Measurements from ENCODE around the gene ASTN2.

ASTN2 gene

GRCh38 chr9:117214416-117214815 is 200.4 kb downstream of the ASTN2 start:
- Histone ChIP-seq H3K9ac (ENCODE audit: low read length) (no peak overlapping the region), H3K4me1 (ENCODE audit: control insufficient read depth, insufficient read depth, low read length) (no peaks in the 10 kb centered on the region), H3K36me3 (ENCODE audit: control insufficient read depth, insufficient read depth, low read length) (no peaks in the 10 kb centered on the region)

GRCh38 chr9:117211280-117211679 is 203.6 kb downstream of the ASTN2 start:
- no peak overlapping the region for H3K4me3 ChIP-seq (ENCODE audit: low read depth, low read length)
- H3K9me3 ChIP-seq (ENCODE audit: control insufficient read depth, insufficient read depth, low read depth, low read length) = no peaks in the 10 kb centered on the region; the same call in 1 of the 2 replicates
- no peaks in the 10 kb centered on the region for H3K4me1 ChIP-seq (ENCODE audit: control insufficient read depth, insufficient read depth, low read length)
- H3K9ac ChIP-seq (ENCODE audit: low read length) = no peak overlapping the region
- H3K36me3 ChIP-seq (ENCODE audit: control insufficient read depth, insufficient read depth, low read length) = no peaks in the 10 kb centered on the region
- no peaks in the 10 kb centered on the region for H3K27me3 ChIP-seq (ENCODE audit: control insufficient read depth, insufficient read depth, low read length)
- no peak overlapping the region for H3K27ac ChIP-seq (ENCODE audit: low read depth, low read length)

More at GRCh38 chr9:117214416-117214815, 200.4 kb downstream of the ASTN2 start:
- Histone ChIP-seq H3K27me3 (ENCODE audit: control insufficient read depth, insufficient read depth, low read length) (no peaks in the 10 kb centered on the region), H3K27ac (ENCODE audit: low read depth, low read length) (no peak overlapping the region), H3K4me3 (ENCODE audit: low read depth, low read length) (no peak overlapping the region), H3K9me3 (ENCODE audit: control insufficient read depth, insufficient read depth, low read depth, low read length) (no peaks in the 10 kb centered on the region; the same call in 1 of the 2 replicates)

GRCh38 chr9:117205806-117206205 is 209.1 kb downstream of the ASTN2 start:
- Histone ChIP-seq H3K27ac (ENCODE audit: low read depth, low read length) (no peak overlapping the region), H3K4me3 (ENCODE audit: low read depth, low read length) (no peak overlapping the region), H3K9me3 (ENCODE audit: control insufficient read depth, insufficient read depth, low read depth, low read length) (no peaks in the 10 kb centered on the region; the same call in 1 of the 2 replicates), H3K9ac (ENCODE audit: low read length) (no peak overlapping the region), H3K27me3 (ENCODE audit: control insufficient read depth, insufficient read depth, low read length) (no peaks in the 10 kb centered on the region), H3K36me3 (ENCODE audit: control insufficient read depth, insufficient read depth, low read length) (no peaks in the 10 kb centered on the region), H3K4me1 (ENCODE audit: control insufficient read depth, insufficient read depth, low read length) (no peaks in the 10 kb centered on the region)

DNA sequence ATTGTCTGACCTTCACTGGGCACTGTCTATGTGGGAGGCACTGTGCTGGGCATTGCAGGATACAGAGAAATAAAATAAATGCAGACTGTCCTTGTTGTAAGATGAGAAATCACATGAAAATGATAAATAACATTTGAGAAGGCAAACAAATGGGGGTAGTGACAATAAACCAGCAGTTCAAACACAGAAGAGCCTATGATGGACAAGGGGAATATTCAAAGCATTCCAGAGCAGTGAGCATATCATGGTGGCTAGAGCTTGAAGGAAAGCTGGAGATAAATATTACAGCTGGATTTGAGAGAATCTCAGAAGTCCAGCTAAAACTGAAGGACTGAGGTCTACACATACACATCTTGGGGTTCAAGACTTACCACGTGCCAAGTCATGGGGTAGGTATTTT is 209.9 kb downstream of the ASTN2 start:
- H3K36me3 ChIP-seq (ENCODE audit: control insufficient read depth, insufficient read depth, low read length) = no peaks in the 10 kb centered on the region
- no peaks in the 10 kb centered on the region; the same call in 1 of the 2 replicates for H3K9me3 ChIP-seq (ENCODE audit: control insufficient read depth, insufficient read depth, low read depth, low read length)
- no peak overlapping the region for H3K27ac ChIP-seq (ENCODE audit: low read depth, low read length)
- no peak overlapping the region for H3K9ac ChIP-seq (ENCODE audit: low read length)
- H3K27me3 ChIP-seq (ENCODE audit: control insufficient read depth, insufficient read depth, low read length) = no peaks in the 10 kb centered on the region
- no peak overlapping the region for H3K4me3 ChIP-seq (ENCODE audit: low read depth, low read length)
- no peaks in the 10 kb centered on the region for H3K4me1 ChIP-seq (ENCODE audit: control insufficient read depth, insufficient read depth, low read length)

DNA sequence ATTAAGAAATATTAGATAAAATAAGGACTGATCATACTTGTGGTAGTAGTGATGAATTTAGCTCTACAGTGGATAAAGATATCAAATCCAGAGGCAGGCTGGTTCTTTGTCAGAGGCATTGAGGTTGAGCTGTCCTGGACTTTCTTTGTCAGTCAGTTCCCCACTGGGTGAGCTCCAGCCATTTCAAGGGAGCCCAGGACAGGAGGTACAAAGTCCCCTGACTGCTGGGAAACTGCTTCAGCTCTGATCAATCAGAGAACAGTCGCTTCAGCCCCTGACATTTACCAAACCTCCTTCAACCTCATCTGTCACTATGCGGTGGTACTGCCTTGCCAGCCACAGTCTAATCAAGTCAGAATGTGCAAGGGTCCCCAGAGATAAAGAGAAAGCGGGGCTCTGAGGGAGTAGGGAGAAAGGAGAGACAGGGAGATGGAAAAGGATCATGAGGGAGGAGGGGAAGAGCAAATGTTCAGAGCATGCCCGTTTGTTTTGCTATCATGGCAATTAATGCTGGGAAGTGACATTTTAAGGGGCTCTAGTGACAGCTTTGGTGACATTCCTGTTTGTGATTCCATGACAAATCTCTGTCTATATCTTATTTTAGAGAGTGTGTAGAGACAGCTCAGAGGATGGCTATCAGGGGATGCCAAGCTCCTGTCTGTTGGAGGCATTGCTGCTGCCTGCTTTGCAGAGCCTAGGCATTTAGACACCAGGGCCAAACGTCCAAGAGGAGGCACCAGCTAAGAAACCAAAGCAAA is 223.2 kb downstream of the ASTN2 start:
- Histone ChIP-seq H3K4me3 (ENCODE audit: low read depth, low read length) (no peak overlapping the region), H3K36me3 (ENCODE audit: control insufficient read depth, insufficient read depth, low read length) (no peaks in the 10 kb centered on the region), H3K9me3 (ENCODE audit: control insufficient read depth, insufficient read depth, low read depth, low read length) (no peaks in the 10 kb centered on the region), H3K27me3 (ENCODE audit: control insufficient read depth, insufficient read depth, low read length) (no peaks in the 10 kb centered on the region), H3K9ac (ENCODE audit: low read length) (no peak overlapping the region), H3K27ac (ENCODE audit: low read depth, low read length) (no peak overlapping the region), H3K4me1 (ENCODE audit: control insufficient read depth, insufficient read depth, low read length) (no peaks in the 10 kb centered on the region; the same call in 1 of the 2 replicates)

GRCh38 chr9:117189121-117189520 is 225.7 kb downstream of the ASTN2 start:
- H3K9me3 ChIP-seq (ENCODE audit: control insufficient read depth, insufficient read depth, low read depth, low read length) = no peaks in the 10 kb centered on the region
- H3K4me1 ChIP-seq (ENCODE audit: control insufficient read depth, insufficient read depth, low read length) = no peaks in the 10 kb centered on the region; the same call in 1 of the 2 replicates
- H3K4me3 ChIP-seq (ENCODE audit: low read depth, low read length) = no peak overlapping the region
- no peaks in the 10 kb centered on the region for H3K36me3 ChIP-seq (ENCODE audit: control insufficient read depth, insufficient read depth, low read length)
- no peak overlapping the region for H3K27ac ChIP-seq (ENCODE audit: low read depth, low read length)
- no peaks in the 10 kb centered on the region for H3K27me3 ChIP-seq (ENCODE audit: control insufficient read depth, insufficient read depth, low read length)
- no peak overlapping the region for H3K9ac ChIP-seq (ENCODE audit: low read length)

DNA sequence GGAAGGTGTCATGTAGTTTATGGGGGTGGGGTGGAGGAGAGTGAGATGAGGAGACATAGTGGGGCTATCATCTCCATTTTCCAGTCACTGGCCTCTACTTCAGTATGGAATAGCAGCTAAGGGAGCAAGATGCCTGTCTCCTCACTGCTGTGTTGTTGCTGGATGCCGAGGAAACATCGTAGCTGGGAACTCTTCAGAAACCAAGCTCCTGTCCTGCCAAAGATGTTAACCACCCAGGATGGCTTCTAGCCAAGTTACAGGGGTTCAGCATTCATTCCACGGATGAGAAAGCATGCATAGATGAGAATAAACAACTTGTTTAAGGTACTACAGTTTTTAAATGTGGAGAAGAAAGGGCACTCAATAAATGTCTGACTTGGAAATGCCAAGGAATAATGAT is 226.5 kb downstream of the ASTN2 start:
- H3K27ac ChIP-seq (ENCODE audit: low read depth, low read length) = no peak overlapping the region
- no peak overlapping the region for H3K4me3 ChIP-seq (ENCODE audit: low read depth, low read length)
- no peaks in the 10 kb centered on the region for H3K9me3 ChIP-seq (ENCODE audit: control insufficient read depth, insufficient read depth, low read depth, low read length)
- H3K36me3 ChIP-seq (ENCODE audit: control insufficient read depth, insufficient read depth, low read length) = no peaks in the 10 kb centered on the region
- H3K27me3 ChIP-seq (ENCODE audit: control insufficient read depth, insufficient read depth, low read length) = no peaks in the 10 kb centered on the region
- H3K9ac ChIP-seq (ENCODE audit: low read length) = no peak overlapping the region
- H3K4me1 ChIP-seq (ENCODE audit: control insufficient read depth, insufficient read depth, low read length) = no peaks in the 10 kb centered on the region; the same call in 1 of the 2 replicates

DNA sequence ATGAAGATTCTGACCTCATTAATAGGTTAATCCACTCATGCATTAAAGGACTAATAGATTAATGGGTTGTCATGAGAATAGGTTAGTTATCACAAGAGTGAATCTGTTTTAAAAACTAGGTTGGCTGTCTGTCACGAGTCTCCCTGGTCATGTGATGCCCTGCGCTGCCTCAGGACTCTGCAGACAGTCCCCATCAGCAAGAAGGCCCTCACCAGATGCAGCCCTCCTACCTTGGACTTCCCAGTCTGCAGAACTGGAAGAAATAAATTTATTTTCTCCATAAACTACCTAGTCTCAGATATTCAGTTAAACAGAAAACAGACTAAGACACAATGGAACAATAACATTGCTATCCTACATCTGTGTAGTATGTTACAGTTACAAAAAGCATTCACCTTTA is 227.4 kb downstream of the ASTN2 start:
- H3K4me1 ChIP-seq (ENCODE audit: control insufficient read depth, insufficient read depth, low read length) = no peaks in the 10 kb centered on the region; the same call in 1 of the 2 replicates
- no peaks in the 10 kb centered on the region for H3K36me3 ChIP-seq (ENCODE audit: control insufficient read depth, insufficient read depth, low read length)
- no peak overlapping the region for H3K4me3 ChIP-seq (ENCODE audit: low read depth, low read length)
- H3K9me3 ChIP-seq (ENCODE audit: control insufficient read depth, insufficient read depth, low read depth, low read length) = no peaks in the 10 kb centered on the region
- no peak overlapping the region for H3K27ac ChIP-seq (ENCODE audit: low read depth, low read length)
- H3K9ac ChIP-seq (ENCODE audit: low read length) = no peak overlapping the region
- H3K27me3 ChIP-seq (ENCODE audit: control insufficient read depth, insufficient read depth, low read length) = no peaks in the 10 kb centered on the region

- H3K27me3 ChIP-seq (ENCODE audit: control insufficient read depth, insufficient read depth, low read length) = no peaks in the 10 kb centered on the region
- H3K4me1 ChIP-seq (ENCODE audit: control insufficient read depth, insufficient read depth, low read length) = no peaks in the 10 kb centered on the region
- H3K27ac ChIP-seq (ENCODE audit: low read depth, low read length) = no peak overlapping the region
- peaks cover 18% of the 10 kb centered on the region for H3K9me3 ChIP-seq (ENCODE audit: control insufficient read depth, insufficient read depth, low read depth, low read length)
- H3K9ac ChIP-seq (ENCODE audit: low read length) = no peak overlapping the region
- no peaks in the 10 kb centered on the region for H3K36me3 ChIP-seq (ENCODE audit: control insufficient read depth, insufficient read depth, low read length)
- no peak overlapping the region for H3K4me3 ChIP-seq (ENCODE audit: low read depth, low read length)
Observed at GRCh38 chr9:117184173-117184572, 230.7 kb downstream of the ASTN2 start.

DNA sequence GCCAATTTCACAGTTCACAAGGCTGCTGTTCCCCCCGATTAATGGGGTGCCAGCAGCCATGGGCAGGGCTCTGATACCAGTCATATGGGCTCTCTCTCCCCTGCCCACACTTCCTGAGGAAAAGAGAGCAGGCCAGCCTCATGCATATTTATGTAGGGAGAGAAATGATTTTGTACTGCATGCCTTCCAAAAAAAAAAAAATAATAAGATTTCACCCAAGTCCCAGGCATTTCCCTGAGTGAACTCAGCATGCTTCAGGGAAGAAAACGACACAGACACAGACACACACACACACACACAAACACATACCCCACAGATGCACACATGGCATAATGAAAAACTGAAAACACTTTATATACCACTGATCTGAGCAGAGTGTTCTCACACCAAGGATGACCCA is 232.8 kb downstream of the ASTN2 start:
- Histone ChIP-seq H3K4me1 (ENCODE audit: control insufficient read depth, insufficient read depth, low read length) (no peaks in the 10 kb centered on the region), H3K27ac (ENCODE audit: low read depth, low read length) (no peak overlapping the region), H3K4me3 (ENCODE audit: low read depth, low read length) (no peak overlapping the region), H3K36me3 (ENCODE audit: control insufficient read depth, insufficient read depth, low read length) (no peaks in the 10 kb centered on the region), H3K27me3 (ENCODE audit: control insufficient read depth, insufficient read depth, low read length) (no peaks in the 10 kb centered on the region), H3K9me3 (ENCODE audit: control insufficient read depth, insufficient read depth, low read depth, low read length) (peaks cover 18% of the 10 kb centered on the region), H3K9ac (ENCODE audit: low read length) (no peak overlapping the region)

DNA sequence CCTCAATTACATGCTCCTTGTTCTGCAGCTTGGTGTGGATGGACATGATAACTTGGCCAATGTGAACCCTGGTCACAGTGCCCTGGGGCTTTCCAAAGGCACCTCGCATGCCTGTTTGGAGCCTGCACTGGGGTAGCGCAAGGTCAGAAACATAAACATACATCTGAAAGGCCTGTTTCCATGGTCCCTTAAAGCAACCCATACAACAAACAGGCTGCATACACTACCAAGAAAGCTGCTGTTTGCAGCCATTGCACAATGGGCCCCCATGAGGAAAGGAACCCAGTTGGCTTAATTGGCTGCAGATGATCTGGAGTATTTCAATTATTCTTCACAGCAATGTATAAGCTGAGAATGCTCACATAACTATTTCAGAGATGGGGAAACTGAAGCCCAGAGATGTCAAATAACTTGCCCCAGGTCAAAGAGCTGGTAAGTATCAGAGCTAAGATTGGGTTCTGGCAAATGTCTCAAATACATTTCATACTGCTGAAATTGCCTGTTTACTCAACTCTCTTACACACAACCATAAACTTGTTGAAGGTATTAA is 233.9 kb downstream of the ASTN2 start:
- no peak overlapping the region for H3K4me3 ChIP-seq (ENCODE audit: low read depth, low read length)
- H3K4me1 ChIP-seq (ENCODE audit: control insufficient read depth, insufficient read depth, low read length) = no peaks in the 10 kb centered on the region
- no peak overlapping the region for H3K27ac ChIP-seq (ENCODE audit: low read depth, low read length)
- H3K9ac ChIP-seq (ENCODE audit: low read length) = no peak overlapping the region
- no peaks in the 10 kb centered on the region for H3K36me3 ChIP-seq (ENCODE audit: control insufficient read depth, insufficient read depth, low read length)
- H3K27me3 ChIP-seq (ENCODE audit: control insufficient read depth, insufficient read depth, low read length) = no peaks in the 10 kb centered on the region
- H3K9me3 ChIP-seq (ENCODE audit: control insufficient read depth, insufficient read depth, low read depth, low read length) = peaks cover 18% of the 10 kb centered on the region

Data from HUES6 (cell line).